ENCODE measurements around the gene DDN. TPM values are rescaled to one million over a fixed set of nuclear protein-coding genes. Genes with fewer than 3 reads are reported as not detected.

The DDN gene
- total and polyA plus RNA-seq, 12 donors, result 0.08 to 2.2 (median 0.43) TPM; not detected in 1

- DNase-seq, result no peak
- Histone ChIP-seq H3K4me3 (no peak overlapping the region), H3K4me1 (replicated peaks in 1 of 2) (peaks cover 28 to 36% of the 10 kb centered on the region in 2 donors), H3K36me3 (replicated peaks in 1 of 2) (peaks cover 0 to 21% of the 10 kb centered on the region in 2 donors), H3K9me3 (replicated peaks in 1 of 3) (no peaks in the 10 kb centered on the region), H3K27me3 (no peaks in the 10 kb centered on the region), H3K27ac (no peak overlapping the region)
- TF ChIP-seq CTCF (IDR thresholded peaks at IDR 0.05) (peak in 5 of 6 experiments; percentile 14 to 40 (median 28)), POLR2A (IDR thresholded peaks at IDR 0.05) (no peak)
- intact Hi-C loops (cut with DNase I), result no loop called here
- WGBS, 4 donors, result 38 to 57% (median 44%) methylated on average over 1 of the region's 1 CpG
Measured at GRCh38 chr12:49014547-49014946, 15.4 kb upstream of the DDN start.

- peak in 2 of 7 donors; percentile 27 to 46 for DNase-seq
- Histone ChIP-seq H3K27ac (peak overlapping the region in 1 of 5 donors; percentile 38), H3K4me3 (no peak overlapping the region), H3K4me1 (replicated peaks in 1 of 2) (peaks cover 29 to 38% of the 10 kb centered on the region in 2 donors), H3K36me3 (replicated peaks in 1 of 2) (peaks cover 0 to 21% of the 10 kb centered on the region in 2 donors), H3K9me3 (replicated peaks in 1 of 3) (no peaks in the 10 kb centered on the region), H3K27me3 (no peaks in the 10 kb centered on the region)
- intact Hi-C loops (cut with DNase I), result no loop called here
- 56 to 77% (median 60%) methylated on average over 3 of the region's 3 CpGs for WGBS, 4 donors
- no peak for TF ChIP-seq POLR2A (IDR thresholded peaks at IDR 0.05)
- no peak for TF ChIP-seq CTCF (IDR thresholded peaks at IDR 0.05)
Measured at GRCh38 chr12:49013428-49013827, 14.3 kb upstream of the DDN start.

DNA sequence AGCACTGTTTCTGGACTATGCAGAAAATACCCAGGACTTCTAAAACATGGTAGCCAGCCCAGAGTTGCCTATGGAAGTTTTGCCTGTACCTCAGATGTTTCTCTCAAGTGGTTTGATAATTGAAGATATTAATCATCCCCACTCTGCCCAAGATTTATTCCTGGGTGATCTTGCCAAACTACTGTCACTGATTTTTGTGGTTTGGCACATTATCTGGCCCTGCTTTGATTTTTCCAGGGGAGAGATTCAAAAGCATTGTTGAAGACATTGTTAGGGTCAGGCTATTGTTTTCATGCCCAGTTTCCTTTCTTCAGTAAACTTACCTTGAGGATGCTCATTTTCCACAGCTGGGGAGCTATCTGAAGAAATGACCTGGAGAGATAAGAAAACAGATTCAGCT lies 13.6 kb upstream of the DDN start:
- no peak for TF ChIP-seq CTCF (IDR thresholded peaks at IDR 0.05)
- no peak for TF ChIP-seq POLR2A (IDR thresholded peaks at IDR 0.05)
- DNase-seq, result no peak
- H3K9me3 ChIP-seq (replicated peaks in 1 of 3), result no peaks in the 10 kb centered on the region
- no peaks in the 10 kb centered on the region for H3K27me3 ChIP-seq
- H3K4me3 ChIP-seq, result no peak overlapping the region
- intact Hi-C loops (cut with DNase I), result no loop called here
- H3K27ac ChIP-seq, result no peak overlapping the region
- H3K36me3 ChIP-seq (replicated peaks in 1 of 2), result peaks cover 0 to 21% of the 10 kb centered on the region in 2 donors
- peaks cover 26 to 35% of the 10 kb centered on the region in 2 donors for H3K4me1 ChIP-seq (replicated peaks in 1 of 2)

DNA sequence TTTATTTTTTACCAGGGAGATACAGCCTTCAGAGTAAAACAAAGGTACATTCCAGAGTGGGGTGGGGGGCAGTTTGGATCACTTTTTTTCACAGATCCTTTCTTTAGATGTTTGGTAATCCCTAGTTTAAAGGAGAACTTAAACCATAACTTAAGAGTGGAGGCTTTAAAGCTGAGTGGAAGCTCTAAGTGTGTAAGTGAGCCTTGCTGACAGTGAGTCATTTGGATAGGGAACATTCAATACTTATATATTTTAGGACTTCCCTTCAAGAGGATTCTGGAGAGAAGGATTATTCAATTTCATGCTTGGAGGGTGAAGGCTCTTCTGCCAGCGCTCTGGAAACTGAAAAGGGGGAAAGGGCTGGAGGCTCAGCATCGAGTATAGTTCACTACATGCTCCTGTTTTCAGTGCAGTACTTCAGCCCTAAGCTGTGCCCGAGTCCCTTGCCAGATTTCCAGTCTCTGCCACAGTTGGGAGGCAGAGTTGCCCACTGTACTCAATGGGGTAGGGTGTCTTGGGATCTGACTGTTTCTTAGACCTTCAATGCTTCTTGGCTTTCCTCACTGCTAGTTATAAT lies 11.0 kb upstream of the DDN start:
- no peak for DNase-seq
- H3K27ac ChIP-seq, result no peak overlapping the region
- TF ChIP-seq POLR2A (IDR thresholded peaks at IDR 0.05) (no peak), CTCF (IDR thresholded peaks at IDR 0.05) (no peak)
- 86 to 93% (median 88%) methylated on average over 3 of the region's 3 CpGs for WGBS, 4 donors
- H3K4me1 ChIP-seq (replicated peaks in 1 of 2), result peaks cover 17% of the 10 kb centered on the region in 2 donors
- H3K4me3 ChIP-seq, result no peak overlapping the region
- no peaks in the 10 kb centered on the region for H3K27me3 ChIP-seq
- H3K9me3 ChIP-seq (replicated peaks in 1 of 3), result no peaks in the 10 kb centered on the region
- H3K36me3 ChIP-seq (replicated peaks in 1 of 2), result peaks cover 0 to 26% of the 10 kb centered on the region in 2 donors
- intact Hi-C loops (cut with DNase I), result no loop called here
